AG10803 (cell line): ENCODE measurements around the gene INSYN1.
A peak's percentile ranks its signal among the peaks of the same experiment; 100 is the strongest.

ENCODE experiments used
- DNase-seq: peaks from one replicate; pipeline ENCODE4 v3.0.0; 2010; ENCODE audit warnings: low read depth
- H3K4me3 ChIP-seq: 2 replicates; pipeline ENCODE4 v1.5.1; 2011; ENCODE audit warnings: mild to moderate bottlenecking, low read length, control low read depth
- CTCF ChIP-seq: conservative IDR thresholded peaks from 2 replicates; pipeline ENCODE4 v1.5.1; 2011; ENCODE audit warnings: mild to moderate bottlenecking, low read length, control low read depth, inconsistent platforms

Gene INSYN1

GRCh38 chr15:73754461-73754860 is 1.3 kb upstream of the INSYN1 start:
- H3K4me3 ChIP-seq: no peak overlapping the region

GRCh38 chr15:73752806-73753193 is 351 bp downstream of the INSYN1 start:
- DNase-seq: no peak
- TF ChIP-seq CTCF: no peak
- peak overlapping the region; percentile 58 for H3K4me3 ChIP-seq

More at GRCh38 chr15:73754461-73754860, 1.3 kb upstream of the INSYN1 start:
- TF ChIP-seq CTCF: no peak
- DNase-seq: no peak

DNA sequence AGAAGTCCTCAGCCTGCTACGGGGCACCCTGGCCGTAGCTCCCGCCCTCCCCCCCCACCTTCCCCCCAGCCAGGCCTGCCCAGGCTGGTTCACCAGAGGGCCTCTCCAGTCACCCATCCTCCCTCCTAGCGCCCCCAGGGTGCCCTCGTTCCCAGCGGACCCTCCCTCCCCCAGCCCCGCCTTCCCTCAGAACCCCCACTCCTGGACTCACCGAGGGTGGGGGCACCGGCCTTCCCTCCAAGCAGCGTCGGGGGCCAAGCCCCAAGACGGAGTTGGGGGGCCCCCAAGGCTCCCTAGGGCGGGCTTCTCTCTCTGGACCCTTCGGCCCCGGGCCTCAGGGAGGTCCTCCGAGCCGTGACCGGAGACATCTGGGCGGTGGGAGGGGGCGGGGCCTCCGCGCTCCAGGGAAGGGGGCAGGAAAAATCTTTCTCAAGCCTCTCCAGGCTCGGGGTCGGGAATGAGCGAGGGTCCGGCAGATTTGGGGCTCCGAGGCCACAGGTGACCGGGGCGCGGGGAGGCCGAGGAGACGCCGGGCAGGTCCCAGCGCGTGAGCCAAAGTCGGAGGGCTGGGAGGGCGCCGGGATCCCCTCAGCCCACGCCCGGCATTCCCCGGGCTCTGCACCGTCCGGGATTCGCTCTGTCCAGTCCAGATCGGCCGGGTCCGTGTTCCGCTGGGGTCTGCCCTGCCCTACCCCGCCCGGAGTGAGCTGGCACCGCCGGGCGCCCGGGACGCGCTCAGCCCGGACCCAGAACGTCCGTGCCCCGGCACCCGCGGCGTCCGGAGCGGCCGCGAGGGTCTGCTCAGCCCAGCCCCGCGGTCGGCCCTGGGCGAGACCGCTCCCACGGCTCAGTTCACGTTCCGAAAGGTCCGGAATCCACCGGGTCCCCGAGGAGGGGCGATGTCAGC is 999 bp downstream of the INSYN1 start:
- peak overlapping the region; percentile 58 for H3K4me3 ChIP-seq
- DNase-seq: no peak
- TF ChIP-seq CTCF: no peak

GRCh38 chr15:73751511-73751898 is 1.6 kb downstream of the INSYN1 start:
- TF ChIP-seq CTCF: no peak
- peak overlapping the region; percentile 58 for H3K4me3 ChIP-seq
- DNase-seq: no peak

- TF ChIP-seq CTCF: no peak
- no peak for DNase-seq
- H3K4me3 ChIP-seq: no peak overlapping the region
These were observed 2.2 kb downstream of the INSYN1 start for GRCh38 chr15:73750951-73751350.

- no peak overlapping the region for H3K4me3 ChIP-seq
- no peak for TF ChIP-seq CTCF
- DNase-seq: no peak
These were observed 2.7 kb downstream of the INSYN1 start for GRCh38 chr15:73750438-73750837.

- TF ChIP-seq CTCF: no peak
- DNase-seq: no peak
- no peak overlapping the region for H3K4me3 ChIP-seq
These were observed 3.2 kb downstream of the INSYN1 start for GRCh38 chr15:73749971-73750370.
